ENCODE measurements around the gene CETP. TPM values are rescaled to one million over a fixed set of nuclear protein-coding genes. Genes with fewer than 3 reads are reported as not detected.
"Not testable (repeated sequence)": the region's sequence is repeated elsewhere in the genome, so short reads cannot be mapped to it uniquely, and the experiment has no call there.

CETP gene
- total RNA-seq, 1 donor from 2014 or later = not detected

DNA sequence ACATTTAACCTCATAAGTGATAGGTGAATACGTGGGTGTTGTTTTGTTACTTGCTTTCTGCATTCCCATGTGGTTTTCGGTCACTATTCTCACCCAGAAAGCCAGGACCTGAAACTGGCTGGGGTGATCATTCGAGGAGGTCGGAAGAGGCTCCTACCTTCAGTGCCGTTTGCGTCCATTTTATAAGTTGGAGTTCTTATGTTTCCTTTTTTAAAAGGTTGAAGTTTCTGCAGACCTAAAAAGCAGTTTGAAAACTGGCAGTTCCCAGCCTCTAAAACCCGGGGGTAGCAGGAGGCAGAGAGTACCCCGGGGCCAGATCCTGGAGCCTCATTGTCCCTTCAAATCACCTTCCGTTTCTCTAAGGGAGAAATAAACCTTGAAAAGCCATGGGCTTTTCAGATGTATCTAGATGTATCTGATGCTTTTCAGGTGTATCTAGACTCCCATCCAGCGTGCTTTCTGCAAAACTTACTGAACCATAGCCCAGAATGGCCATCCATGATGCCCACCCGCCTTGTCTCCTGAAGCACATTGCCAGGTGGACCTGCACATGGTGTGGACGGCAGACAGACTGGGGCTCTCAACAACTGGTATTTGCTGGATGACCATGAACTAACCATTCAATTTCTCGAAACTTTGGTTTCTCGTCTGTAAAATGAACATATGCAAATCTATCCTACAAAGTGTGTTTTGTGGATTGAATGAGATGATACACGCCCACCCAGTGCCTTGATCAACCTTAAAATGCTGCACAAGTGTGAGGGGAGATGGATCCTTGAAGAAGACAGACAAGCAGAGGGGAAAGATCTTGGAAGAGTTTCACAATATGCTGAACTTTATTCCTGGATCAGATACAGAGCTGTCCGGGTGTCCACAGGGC lies 28.9 kb downstream of the CETP start:
- Histone ChIP-seq H3K79me2 (ENCODE audit: insufficient read depth, low read length) (peaks cover 39% of the 10 kb centered on the region), H3K4me2 (ENCODE audit: low read length) (peak overlapping the region; percentile 97), H3K9me3 (ENCODE audit: insufficient read depth, low read depth, low read length) (no peaks in the 10 kb centered on the region), H3K36me3 (ENCODE audit: insufficient read depth, low read length) (no peaks in the 10 kb centered on the region), H3K27me3 (ENCODE audit: insufficient read depth, low read length) (no peaks in the 10 kb centered on the region), H4K20me1 (ENCODE audit: insufficient read depth, low read length) (no peaks in the 10 kb centered on the region), H3K27ac (ENCODE audit: low read depth, low read length) (no peak overlapping the region), H3K4me3 (ENCODE audit: insufficient read depth, low read depth, low read length) (peak overlapping the region; percentile 84), H2AFZ (ENCODE audit: low read depth, low read length) (no peak overlapping the region), H3K4me1 (ENCODE audit: insufficient read depth, low read length) (peaks cover 31% of the 10 kb centered on the region), H3K9ac (ENCODE audit: low read length) (peak overlapping the region; percentile 84)
- TF ChIP-seq, protein P1, sequence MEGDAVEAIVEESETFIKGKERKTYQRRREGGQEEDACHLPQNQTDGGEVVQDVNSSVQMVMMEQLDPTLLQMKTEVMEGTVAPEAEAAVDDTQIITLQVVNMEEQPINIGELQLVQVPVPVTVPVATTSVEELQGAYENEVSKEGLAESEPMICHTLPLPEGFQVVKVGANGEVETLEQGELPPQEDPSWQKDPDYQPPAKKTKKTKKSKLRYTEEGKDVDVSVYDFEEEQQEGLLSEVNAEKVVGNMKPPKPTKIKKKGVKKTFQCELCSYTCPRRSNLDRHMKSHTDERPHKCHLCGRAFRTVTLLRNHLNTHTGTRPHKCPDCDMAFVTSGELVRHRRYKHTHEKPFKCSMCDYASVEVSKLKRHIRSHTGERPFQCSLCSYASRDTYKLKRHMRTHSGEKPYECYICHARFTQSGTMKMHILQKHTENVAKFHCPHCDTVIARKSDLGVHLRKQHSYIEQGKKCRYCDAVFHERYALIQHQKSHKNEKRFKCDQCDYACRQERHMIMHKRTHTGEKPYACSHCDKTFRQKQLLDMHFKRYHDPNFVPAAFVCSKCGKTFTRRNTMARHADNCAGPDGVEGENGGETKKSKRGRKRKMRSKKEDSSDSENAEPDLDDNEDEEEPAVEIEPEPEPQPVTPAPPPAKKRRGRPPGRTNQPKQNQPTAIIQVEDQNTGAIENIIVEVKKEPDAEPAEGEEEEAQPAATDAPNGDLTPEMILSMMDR (IDR thresholded peaks at IDR 0.05; ENCODE audit: insufficient read depth, low read depth, low read length) = no peak
- TF ChIP-seq EZH2 (IDR thresholded peaks at IDR 0.05; ENCODE audit: insufficient read depth, low read length) = no peak
- Mint-ChIP-seq H3K27ac (ENCODE audit: unreplicated experiment) (peak overlapping the region; percentile 89), H3K9me3 (ENCODE audit: unreplicated experiment) (peaks cover 3% of the 10 kb centered on the region), H3K4me1 (ENCODE audit: low read depth, unreplicated experiment) (peaks cover 22% of the 10 kb centered on the region), H3K36me3 (ENCODE audit: low read depth, unreplicated experiment) (peaks cover 6% of the 10 kb centered on the region), H3K4me3 (ENCODE audit: unreplicated experiment) (peak overlapping the region; percentile 96), H3K27me3 (ENCODE audit: low read depth, unreplicated experiment) (peaks cover 8% of the 10 kb centered on the region)
- DNase-seq (ENCODE audit: low read depth) = no peak
- FAIRE-seq = no peak

GRCh38 chr16:56992431-56992830 lies 30.7 kb downstream of the CETP start:
- not testable (repeated sequence) for H3K4me3 Mint-ChIP-seq (ENCODE audit: unreplicated experiment); H3K4me3 ChIP-seq (ENCODE audit: insufficient read depth, low read depth, low read length); H3K27ac Mint-ChIP-seq (ENCODE audit: unreplicated experiment); H3K36me3 ChIP-seq (ENCODE audit: insufficient read depth, low read length); H4K20me1 ChIP-seq (ENCODE audit: insufficient read depth, low read length); H3K27me3 Mint-ChIP-seq (ENCODE audit: low read depth, unreplicated experiment); H3K4me2 ChIP-seq (ENCODE audit: low read length); H3K27ac ChIP-seq (ENCODE audit: low read depth, low read length); H3K27me3 ChIP-seq (ENCODE audit: insufficient read depth, low read length); H3K9me3 ChIP-seq (ENCODE audit: insufficient read depth, low read depth, low read length); FAIRE-seq; H3K36me3 Mint-ChIP-seq (ENCODE audit: low read depth, unreplicated experiment); H3K9me3 Mint-ChIP-seq (ENCODE audit: unreplicated experiment); H3K9ac ChIP-seq (ENCODE audit: low read length); H2AFZ ChIP-seq (ENCODE audit: low read depth, low read length); DNase-seq (ENCODE audit: low read depth)
- H3K4me1 Mint-ChIP-seq (ENCODE audit: low read depth, unreplicated experiment) = peaks cover 22% of the 10 kb centered on the region
- Histone ChIP-seq H3K79me2 (ENCODE audit: insufficient read depth, low read length) (peaks cover 46% of the 10 kb centered on the region), H3K4me1 (ENCODE audit: insufficient read depth, low read length) (peaks cover 27% of the 10 kb centered on the region)

GRCh38 chr16:56993204-56993603 lies 31.5 kb downstream of the CETP start:
- DNase-seq (ENCODE audit: low read depth) = no peak
- H3K4me1 ChIP-seq (ENCODE audit: insufficient read depth, low read length) = peaks cover 25% of the 10 kb centered on the region
- Mint-ChIP-seq H3K36me3 (ENCODE audit: low read depth, unreplicated experiment) (peaks cover 8% of the 10 kb centered on the region), H3K9me3 (ENCODE audit: unreplicated experiment) (peaks cover 3% of the 10 kb centered on the region), H3K4me3 (ENCODE audit: unreplicated experiment) (no peak overlapping the region), H3K4me1 (ENCODE audit: low read depth, unreplicated experiment) (peaks cover 19% of the 10 kb centered on the region), H3K27me3 (ENCODE audit: low read depth, unreplicated experiment) (peaks cover under 1% of the 10 kb centered on the region), H3K27ac (ENCODE audit: unreplicated experiment) (no peak overlapping the region)
- no peak overlapping the region for H2AFZ ChIP-seq (ENCODE audit: low read depth, low read length)
- peaks cover 51% of the 10 kb centered on the region for H3K79me2 ChIP-seq (ENCODE audit: insufficient read depth, low read length)
- TF ChIP-seq, protein P1 (IDR thresholded peaks at IDR 0.05; ENCODE audit: insufficient read depth, low read depth, low read length) = no peak
- no peak for TF ChIP-seq EZH2 (IDR thresholded peaks at IDR 0.05; ENCODE audit: insufficient read depth, low read length)
- H3K36me3 ChIP-seq (ENCODE audit: insufficient read depth, low read length) = no peaks in the 10 kb centered on the region
- no peak overlapping the region for H3K9ac ChIP-seq (ENCODE audit: low read length)
- H3K27ac ChIP-seq (ENCODE audit: low read depth, low read length) = no peak overlapping the region
- no peak overlapping the region for H3K4me3 ChIP-seq (ENCODE audit: insufficient read depth, low read depth, low read length)
- H4K20me1 ChIP-seq (ENCODE audit: insufficient read depth, low read length) = no peaks in the 10 kb centered on the region
- H3K4me2 ChIP-seq (ENCODE audit: low read length) = no peak overlapping the region
- no peaks in the 10 kb centered on the region for H3K9me3 ChIP-seq (ENCODE audit: insufficient read depth, low read depth, low read length)
- FAIRE-seq = no peak
- H3K27me3 ChIP-seq (ENCODE audit: insufficient read depth, low read length) = no peaks in the 10 kb centered on the region

Data from astrocyte (in vitro differentiated cells and primary cell).